Nephron progenitor cell (in vitro differentiated cells): Measurements from ENCODE around the gene MYPOP.

Experiments
- DNase-seq: peaks from one replicate; pipeline ENCODE4 v3.0.0; 2021
- H3K27ac Mint-ChIP-seq: 2 replicates; pipeline ENCODE4 v1.8.0; 2021; ENCODE audit warnings: mild to moderate bottlenecking, moderate library complexity, mixed read lengths
- H3K27me3 Mint-ChIP-seq: 2 replicates; pipeline ENCODE4 v1.8.0; 2021; ENCODE audit warnings: mild to moderate bottlenecking, low read depth, mixed read lengths; ENCODE audit not compliant: poor library complexity
- H3K36me3 Mint-ChIP-seq: 2 replicates; pipeline ENCODE4 v1.8.0; 2021; ENCODE audit warnings: low read depth, mixed read lengths
- H3K4me1 Mint-ChIP-seq: 2 replicates; pipeline ENCODE4 v1.8.0; 2021; ENCODE audit warnings: mixed read lengths
- H3K4me3 Mint-ChIP-seq: 2 replicates; pipeline ENCODE4 v1.8.0; 2021; ENCODE audit warnings: mild to moderate bottlenecking, moderate library complexity, mixed read lengths
- H3K9me3 Mint-ChIP-seq: 2 replicates; pipeline ENCODE4 v1.8.0; 2021; ENCODE audit warnings: mild to moderate bottlenecking, moderate library complexity, mixed read lengths
- TF ChIP-seq, protein P1 (sequence below): fragments of 200-600 bp; sonication (generic); IDR thresholded peaks from 2 replicates; pipeline ENCODE4 v1.5.0; 2021; ENCODE audit warnings: antibody characterized with exemption

The MYPOP gene

DNA sequence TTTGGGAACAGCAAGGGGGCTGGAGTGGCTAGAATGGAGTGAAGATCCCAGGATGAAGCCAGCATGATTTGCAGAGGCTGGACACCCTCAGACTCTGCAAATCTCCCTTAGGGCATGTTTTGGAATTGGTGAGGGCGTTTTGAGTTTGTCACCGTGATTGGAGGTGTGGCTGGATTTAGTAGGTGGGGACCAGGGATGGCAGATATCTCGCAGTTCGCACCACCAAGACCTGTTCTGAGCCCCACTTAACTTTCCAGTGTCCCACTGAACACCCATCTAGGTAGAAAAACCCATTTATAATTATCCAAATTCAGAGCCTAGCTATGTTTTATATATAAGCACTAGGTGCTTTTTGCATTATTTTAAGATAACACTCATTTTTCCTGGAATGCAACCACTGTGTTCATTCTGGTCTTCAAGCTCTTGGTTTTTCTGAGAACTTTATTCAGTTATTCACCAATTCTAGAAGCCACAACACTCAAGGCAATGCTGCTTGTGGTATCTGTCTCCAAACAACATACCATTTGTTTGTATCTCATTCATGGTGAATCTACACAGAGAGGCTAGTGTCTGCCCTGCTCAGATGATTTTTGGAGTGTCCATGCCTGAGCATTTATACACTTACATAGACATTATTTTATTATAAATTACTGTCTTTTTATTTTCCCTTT is 15.1 kb upstream of the MYPOP start:
- H3K4me3 Mint-ChIP-seq = no peak overlapping the region

DNA sequence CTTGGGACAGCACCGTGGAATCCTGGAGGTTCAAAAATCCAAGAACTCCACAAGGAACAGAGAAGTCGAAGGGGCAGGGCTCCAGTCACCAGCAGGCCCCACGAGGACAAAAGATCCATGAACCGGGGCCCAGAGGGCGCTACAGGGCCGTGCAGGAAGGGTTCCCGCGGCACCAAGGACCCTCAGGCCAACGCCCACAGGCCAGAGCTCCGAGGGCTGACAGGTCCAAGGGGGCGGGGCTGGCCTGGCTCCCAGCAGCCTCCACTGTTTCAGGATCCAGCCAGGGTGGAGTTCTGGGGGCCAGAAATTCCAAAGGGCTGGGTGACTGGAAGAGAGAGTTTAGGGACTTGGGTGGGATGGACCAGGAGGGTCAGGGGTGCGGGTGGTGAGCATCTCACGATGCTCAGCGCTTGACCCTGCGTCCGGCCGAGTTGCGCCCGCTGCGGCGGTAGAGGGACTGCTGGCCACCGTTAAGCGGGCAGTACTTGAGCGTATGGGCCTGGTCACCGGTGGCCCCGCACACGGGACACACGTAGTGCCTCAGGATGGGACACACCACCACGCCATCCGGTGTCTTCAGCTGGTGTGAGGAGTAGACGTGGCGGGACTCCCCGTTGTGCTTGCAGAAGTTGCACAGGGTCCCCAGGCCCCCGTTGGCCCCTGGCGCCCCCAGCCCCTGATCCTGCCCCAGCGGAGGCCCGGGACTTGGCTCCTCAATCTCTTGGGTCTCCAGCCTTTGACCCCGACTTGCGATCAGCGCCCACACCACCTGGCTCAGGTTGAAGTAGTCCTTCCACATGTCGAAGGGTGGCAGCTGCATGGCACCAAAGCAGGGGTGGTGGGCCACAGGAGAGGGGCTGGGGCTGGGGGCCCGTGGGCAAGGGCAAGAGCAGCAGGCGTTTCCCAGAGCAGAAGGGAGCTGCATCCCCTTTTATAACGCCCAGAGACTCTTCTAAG is 11.7 kb upstream of the MYPOP start, which contains the start of gene NANOS2:
Gene NANOS2 (minus strand): TSS at position 905 of the 957 bp plus-strand sequence. CDS start 85 bp downstream, at position 820.
- TF ChIP-seq, protein P1, sequence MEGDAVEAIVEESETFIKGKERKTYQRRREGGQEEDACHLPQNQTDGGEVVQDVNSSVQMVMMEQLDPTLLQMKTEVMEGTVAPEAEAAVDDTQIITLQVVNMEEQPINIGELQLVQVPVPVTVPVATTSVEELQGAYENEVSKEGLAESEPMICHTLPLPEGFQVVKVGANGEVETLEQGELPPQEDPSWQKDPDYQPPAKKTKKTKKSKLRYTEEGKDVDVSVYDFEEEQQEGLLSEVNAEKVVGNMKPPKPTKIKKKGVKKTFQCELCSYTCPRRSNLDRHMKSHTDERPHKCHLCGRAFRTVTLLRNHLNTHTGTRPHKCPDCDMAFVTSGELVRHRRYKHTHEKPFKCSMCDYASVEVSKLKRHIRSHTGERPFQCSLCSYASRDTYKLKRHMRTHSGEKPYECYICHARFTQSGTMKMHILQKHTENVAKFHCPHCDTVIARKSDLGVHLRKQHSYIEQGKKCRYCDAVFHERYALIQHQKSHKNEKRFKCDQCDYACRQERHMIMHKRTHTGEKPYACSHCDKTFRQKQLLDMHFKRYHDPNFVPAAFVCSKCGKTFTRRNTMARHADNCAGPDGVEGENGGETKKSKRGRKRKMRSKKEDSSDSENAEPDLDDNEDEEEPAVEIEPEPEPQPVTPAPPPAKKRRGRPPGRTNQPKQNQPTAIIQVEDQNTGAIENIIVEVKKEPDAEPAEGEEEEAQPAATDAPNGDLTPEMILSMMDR = peak; percentile 19
- H3K27ac Mint-ChIP-seq = no peak within 1 kb of the TSS
- no peaks in the 10 kb centered on the region for H3K4me1 Mint-ChIP-seq
- H3K27me3 Mint-ChIP-seq = peaks cover 32% of the 10 kb centered on the region
- DNase-seq = peak; percentile 51
- no peak within 1 kb of the TSS for H3K4me3 Mint-ChIP-seq
- no peaks in the 10 kb centered on the region for H3K9me3 Mint-ChIP-seq
- H3K36me3 Mint-ChIP-seq = no peaks in the 10 kb centered on the region

More for the DNA sequence above, 15.1 kb upstream of the MYPOP start:
- Mint-ChIP-seq H3K27me3 (peaks cover 29% of the 10 kb centered on the region), H3K27ac (no peak overlapping the region), H3K9me3 (no peaks in the 10 kb centered on the region), H3K4me1 (no peaks in the 10 kb centered on the region), H3K36me3 (no peaks in the 10 kb centered on the region)
- TF ChIP-seq, protein P1 = no peak
- DNase-seq = no peak

DNA sequence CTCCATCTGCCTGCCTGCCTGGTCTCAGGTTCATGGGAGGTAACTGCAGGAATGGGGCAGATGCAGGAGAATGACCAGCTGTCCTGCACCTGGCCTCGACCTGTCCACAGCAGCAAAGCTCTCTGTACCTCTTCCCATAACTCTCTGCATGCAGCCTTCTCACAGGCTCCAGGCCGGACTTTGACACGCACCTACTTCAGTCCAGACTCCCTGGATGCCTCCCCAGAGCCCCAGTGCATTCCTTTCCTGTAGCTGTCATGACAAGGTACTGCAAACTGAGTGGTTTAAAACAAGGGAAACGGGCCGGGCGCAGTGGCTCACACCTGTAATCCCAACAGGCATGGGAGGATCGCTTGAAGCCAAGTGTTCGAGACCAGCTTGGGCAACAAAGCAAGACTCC is 8.9 kb upstream of the MYPOP start:
- Mint-ChIP-seq H3K4me3 (no peak overlapping the region), H3K27ac (no peak overlapping the region), H3K27me3 (peaks cover 26% of the 10 kb centered on the region), H3K4me1 (no peaks in the 10 kb centered on the region), H3K36me3 (no peaks in the 10 kb centered on the region), H3K9me3 (no peaks in the 10 kb centered on the region)
- TF ChIP-seq, protein P1 = no peak
- no peak for DNase-seq

DNA sequence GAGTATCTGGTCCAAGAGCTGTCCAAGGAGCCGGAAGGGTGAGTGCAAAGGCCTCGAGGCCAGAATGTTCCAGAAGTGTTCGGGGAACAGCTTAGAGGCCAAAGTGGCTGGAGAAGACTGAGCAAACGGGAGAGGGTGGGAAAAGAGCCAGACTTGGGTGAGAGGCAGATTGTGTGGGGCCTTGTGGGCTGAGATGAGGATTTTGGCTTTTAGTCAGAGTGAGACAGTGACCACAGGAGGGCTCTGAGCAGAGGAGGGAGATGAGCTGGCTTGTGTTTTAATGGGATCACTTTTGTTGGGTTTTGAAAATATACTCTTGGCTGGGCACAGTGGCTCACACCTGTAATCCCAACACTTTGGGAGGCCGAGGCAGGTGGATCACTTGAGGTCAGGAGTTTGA is 6.5 kb upstream of the MYPOP start:
- DNase-seq = no peak
- H3K27ac Mint-ChIP-seq = peak overlapping the region; percentile 50
- H3K36me3 Mint-ChIP-seq = no peaks in the 10 kb centered on the region
- no peak overlapping the region for H3K4me3 Mint-ChIP-seq
- no peaks in the 10 kb centered on the region for H3K9me3 Mint-ChIP-seq
- peaks cover 29% of the 10 kb centered on the region for H3K27me3 Mint-ChIP-seq
- H3K4me1 Mint-ChIP-seq = no peaks in the 10 kb centered on the region
- TF ChIP-seq, protein P1 = no peak

DNA sequence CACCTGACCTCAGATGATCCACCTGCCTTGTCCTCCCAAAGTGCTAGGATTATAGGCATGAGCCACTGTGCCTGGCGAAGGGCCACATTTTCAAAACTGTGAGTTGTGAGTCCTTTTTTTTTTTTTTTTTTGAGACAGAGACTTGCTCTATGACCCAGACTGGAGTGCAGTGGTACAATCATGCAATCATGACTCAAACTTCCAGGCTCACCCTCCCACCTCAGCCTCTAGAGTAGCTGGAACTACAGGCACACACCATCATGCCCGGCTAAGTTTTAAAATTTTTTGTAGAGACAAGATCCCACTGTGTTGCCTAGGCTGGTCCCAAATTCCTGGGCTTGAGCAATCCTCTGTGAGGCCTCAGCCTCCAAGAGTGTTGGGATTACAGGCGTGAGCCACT is 3.8 kb upstream of the MYPOP start:
- DNase-seq = no peak
- no peaks in the 10 kb centered on the region for H3K9me3 Mint-ChIP-seq
- no peaks in the 10 kb centered on the region for H3K36me3 Mint-ChIP-seq

More for the DNA sequence above, 3.8 kb upstream of the MYPOP start:
- H3K27me3 Mint-ChIP-seq = peaks cover 35% of the 10 kb centered on the region
- H3K4me1 Mint-ChIP-seq = peaks cover 5% of the 10 kb centered on the region
- H3K4me3 Mint-ChIP-seq = no peak overlapping the region
- H3K27ac Mint-ChIP-seq = no peak overlapping the region
- TF ChIP-seq, protein P1 = no peak
